ENCODE data around the gene IRF4.

- TF ChIP-seq CTCF (conservative IDR thresholded peaks at IDR 0.05; ENCODE audit: low read length) (peak; percentile 54), EZH2phosphoT487 (IDR thresholded peaks at IDR 0.05; ENCODE audit: borderline replicate concordance, low read depth, low read length) (no peak)
These were observed 1.9 kb upstream of the IRF4 start for GRCh38 chr6:389622-390021.

Measured in OCI-LY7 (cell line).